Astrocyte (in vitro differentiated cells and primary cell): Measurements from ENCODE around the gene PRKCB.

Experiments used
- CTCF ChIP-seq: IDR thresholded peaks from 2 replicates; pipeline ENCODE4 v1.5.1; 2011; ENCODE audit warnings: low read depth, mild to moderate bottlenecking, inconsistent platforms, low read length, moderate library complexity; ENCODE audit not compliant: insufficient read depth
- EZH2 ChIP-seq: IDR thresholded peaks from 2 replicates; pipeline ENCODE4 v1.6.1; 2012; ENCODE audit warnings: mild to moderate bottlenecking, low read length, inconsistent platforms; ENCODE audit not compliant: insufficient read depth

- TF ChIP-seq CTCF (no peak), EZH2 (no peak)
Measured at GRCh38 chr16:24206926-24207325, 371.1 kb downstream of the PRKCB start.
